Endothelial cell (in vitro differentiated cells): ENCODE results near the gene FAM107B. TPM values are rescaled to one million over a fixed set of nuclear protein-coding genes. Genes with fewer than 3 reads are reported as not detected.
A peak's percentile ranks its signal among the peaks of the same experiment; 100 is the strongest.

Source experiments
- DNase-seq: peaks from one replicate; pipeline ENCODE4 v3.0.0; 2021; ENCODE audit warnings: low spot score
- H3K27ac Mint-ChIP-seq: one replicate; pipeline ENCODE4 v1.8.0; 2021; ENCODE audit warnings: mixed read lengths, inconsistent platforms; ENCODE audit not compliant: unreplicated experiment
- H3K27me3 Mint-ChIP-seq: one replicate; pipeline ENCODE4 v1.8.0; 2021; ENCODE audit warnings: mild to moderate bottlenecking, moderate library complexity, mixed read lengths, inconsistent platforms; ENCODE audit not compliant: unreplicated experiment
- H3K36me3 Mint-ChIP-seq: one replicate; pipeline ENCODE4 v1.8.0; 2021; ENCODE audit warnings: mild to moderate bottlenecking, low read depth, mixed read lengths, inconsistent platforms; ENCODE audit not compliant: unreplicated experiment
- H3K4me1 Mint-ChIP-seq: one replicate; pipeline ENCODE4 v1.8.0; 2021; ENCODE audit warnings: mild to moderate bottlenecking, mixed read lengths, inconsistent platforms; ENCODE audit not compliant: unreplicated experiment
- H3K4me3 Mint-ChIP-seq: one replicate; pipeline ENCODE4 v1.8.0; 2021; ENCODE audit warnings: mild to moderate bottlenecking, mixed read lengths, inconsistent platforms; ENCODE audit not compliant: unreplicated experiment
- H3K9me3 Mint-ChIP-seq: one replicate; pipeline ENCODE4 v1.8.0; 2021; ENCODE audit warnings: mixed read lengths, inconsistent platforms; ENCODE audit not compliant: unreplicated experiment
- CTCF ChIP-seq: fragments of 200-600 bp; sonication (generic); IDR thresholded peaks from one replicate; pipeline ENCODE4 v1.5.0; 2021; ENCODE audit warnings: antibody characterized with exemption; ENCODE audit not compliant: unreplicated experiment
- total RNA-seq: library from RNA; stranded (reverse); fragmentation: NEBNext Ultra II Directional; extraction: Animal tissue kit (Norgen Biotek cat#: 25700); gene quantifications from one replicate; pipeline ENCODE4 v1.2.1, GENCODE V29; 2021; ENCODE audit not compliant: unreplicated experiment

Gene FAM107B
- total RNA-seq, 1 donor from 2014 or later = 462 TPM

DNA sequence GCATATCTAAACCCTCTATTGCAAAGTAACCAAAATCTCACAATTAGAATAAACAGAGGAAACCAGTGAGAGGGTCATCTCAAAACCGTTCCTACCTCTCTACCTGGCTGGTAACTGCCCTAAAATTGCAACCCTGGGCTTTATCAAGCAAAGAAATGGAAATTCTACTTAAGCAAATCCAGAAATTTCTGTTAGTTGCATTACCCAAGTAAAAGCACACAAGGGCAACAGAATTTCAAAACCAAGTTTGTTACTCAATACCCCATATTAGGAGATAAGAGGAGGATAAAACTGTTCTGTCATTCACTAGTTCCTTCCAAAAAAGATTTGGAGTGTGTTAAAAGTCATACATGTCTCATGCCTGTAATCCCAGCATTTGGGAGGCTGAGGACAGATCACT is 195.3 kb downstream of the FAM107B start:
- Mint-ChIP-seq H3K4me1 (peaks cover 72% of the 10 kb centered on the region), H3K4me3 (no peak overlapping the region), H3K27ac (peak overlapping the region; percentile 15), H3K36me3 (peaks cover 14% of the 10 kb centered on the region), H3K9me3 (no peaks in the 10 kb centered on the region), H3K27me3 (no peaks in the 10 kb centered on the region)
- no peak for TF ChIP-seq CTCF
- DNase-seq = no peak

DNA sequence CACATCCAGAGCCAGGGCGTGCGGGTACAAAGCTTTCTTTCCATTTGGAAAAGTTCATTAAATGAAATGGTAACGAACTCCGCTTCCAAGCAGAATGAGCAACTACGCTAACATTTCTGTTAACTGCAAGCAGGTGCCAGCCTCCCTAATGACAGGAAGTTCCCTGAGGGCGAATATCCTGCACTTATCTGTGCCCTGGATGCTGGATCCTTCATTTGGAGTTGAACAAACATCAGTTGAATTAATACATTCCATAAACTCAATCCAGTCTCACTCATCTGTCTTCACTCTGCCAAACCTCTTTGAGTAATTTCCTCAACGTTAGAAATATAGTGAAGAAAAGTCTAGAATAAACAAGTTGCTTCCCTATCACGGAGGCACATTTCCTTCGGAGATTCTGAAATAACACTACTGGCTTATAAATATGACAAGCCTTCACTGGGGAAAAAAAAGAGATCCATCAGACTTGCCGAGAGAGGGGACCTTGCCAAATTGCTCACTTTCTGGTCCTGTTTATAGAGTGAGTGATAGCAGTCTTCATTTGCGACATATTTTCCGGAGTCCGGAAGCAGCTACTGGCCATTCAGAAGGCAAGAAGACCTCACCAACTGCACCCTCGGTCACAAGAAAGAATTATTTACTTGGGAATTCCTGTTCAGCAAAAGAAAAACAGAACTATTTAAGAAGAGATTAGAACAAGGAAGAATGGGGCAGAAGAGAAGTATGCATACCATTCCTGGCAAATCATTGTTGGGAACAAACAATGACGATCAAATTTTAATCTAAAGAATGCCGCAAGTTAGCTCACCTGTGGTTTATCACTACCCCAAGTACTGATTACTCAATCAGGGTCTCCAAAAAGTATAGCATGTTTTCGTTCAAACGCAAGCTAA is 196.4 kb downstream of the FAM107B start:
- no peak for DNase-seq
- peak overlapping the region; percentile 70 for H3K4me3 Mint-ChIP-seq
- peaks cover 69% of the 10 kb centered on the region for H3K4me1 Mint-ChIP-seq
- H3K36me3 Mint-ChIP-seq = peaks cover 13% of the 10 kb centered on the region
- no peak for TF ChIP-seq CTCF
- H3K9me3 Mint-ChIP-seq = no peaks in the 10 kb centered on the region
- H3K27ac Mint-ChIP-seq = peak overlapping the region; percentile 81
- H3K27me3 Mint-ChIP-seq = peaks cover 2% of the 10 kb centered on the region

GRCh38 chr10:14574885-14575284 is 199.8 kb downstream of the FAM107B start:
- Mint-ChIP-seq H3K4me3 (peak overlapping the region; percentile 21), H3K27me3 (peaks cover 2% of the 10 kb centered on the region), H3K36me3 (peaks cover 22% of the 10 kb centered on the region), H3K27ac (peak overlapping the region; percentile 17), H3K9me3 (no peaks in the 10 kb centered on the region), H3K4me1 (peaks cover 66% of the 10 kb centered on the region)
- TF ChIP-seq CTCF = no peak
- no peak for DNase-seq

GRCh38 chr10:14574291-14574690 is 200.4 kb downstream of the FAM107B start:
- Mint-ChIP-seq H3K4me1 (peaks cover 68% of the 10 kb centered on the region), H3K4me3 (peak overlapping the region; percentile 21), H3K9me3 (no peaks in the 10 kb centered on the region), H3K36me3 (peaks cover 24% of the 10 kb centered on the region), H3K27me3 (peaks cover 2% of the 10 kb centered on the region), H3K27ac (peak overlapping the region; percentile 42)
- no peak for DNase-seq
- TF ChIP-seq CTCF = no peak

GRCh38 chr10:14573666-14574261 is 200.9 kb downstream of the FAM107B start:
- no peak overlapping the region for H3K27ac Mint-ChIP-seq
- no peak for TF ChIP-seq CTCF
- H3K4me3 Mint-ChIP-seq = no peak overlapping the region
- DNase-seq = no peak
- peaks cover 24% of the 10 kb centered on the region for H3K36me3 Mint-ChIP-seq
- H3K27me3 Mint-ChIP-seq = peaks cover 2% of the 10 kb centered on the region
- peaks cover 68% of the 10 kb centered on the region for H3K4me1 Mint-ChIP-seq
- no peaks in the 10 kb centered on the region for H3K9me3 Mint-ChIP-seq
